ENCODE data around the gene KRTAP10-5. TPM values are rescaled to one million over a fixed set of nuclear protein-coding genes. Genes with fewer than 3 reads are reported as not detected.

Gene KRTAP10-5
- total RNA-seq, 1 donor, result not detected

GRCh38 chr21:44590311-44590721, 9.9 kb upstream of the KRTAP10-5 start:
- H3K4me3 ChIP-seq (ENCODE audit: insufficient read depth, low read length), result no peak overlapping the region
- TF ChIP-seq, protein P1, sequence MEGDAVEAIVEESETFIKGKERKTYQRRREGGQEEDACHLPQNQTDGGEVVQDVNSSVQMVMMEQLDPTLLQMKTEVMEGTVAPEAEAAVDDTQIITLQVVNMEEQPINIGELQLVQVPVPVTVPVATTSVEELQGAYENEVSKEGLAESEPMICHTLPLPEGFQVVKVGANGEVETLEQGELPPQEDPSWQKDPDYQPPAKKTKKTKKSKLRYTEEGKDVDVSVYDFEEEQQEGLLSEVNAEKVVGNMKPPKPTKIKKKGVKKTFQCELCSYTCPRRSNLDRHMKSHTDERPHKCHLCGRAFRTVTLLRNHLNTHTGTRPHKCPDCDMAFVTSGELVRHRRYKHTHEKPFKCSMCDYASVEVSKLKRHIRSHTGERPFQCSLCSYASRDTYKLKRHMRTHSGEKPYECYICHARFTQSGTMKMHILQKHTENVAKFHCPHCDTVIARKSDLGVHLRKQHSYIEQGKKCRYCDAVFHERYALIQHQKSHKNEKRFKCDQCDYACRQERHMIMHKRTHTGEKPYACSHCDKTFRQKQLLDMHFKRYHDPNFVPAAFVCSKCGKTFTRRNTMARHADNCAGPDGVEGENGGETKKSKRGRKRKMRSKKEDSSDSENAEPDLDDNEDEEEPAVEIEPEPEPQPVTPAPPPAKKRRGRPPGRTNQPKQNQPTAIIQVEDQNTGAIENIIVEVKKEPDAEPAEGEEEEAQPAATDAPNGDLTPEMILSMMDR (IDR thresholded peaks at IDR 0.05; ENCODE audit: extremely low read depth, low read depth, low read length), result no peak

GRCh38 chr21:44589586-44590305, 9.3 kb upstream of the KRTAP10-5 start:
- Histone ChIP-seq H3K4me3 (ENCODE audit: insufficient read depth, low read length) (no peak overlapping the region), H4K20me1 (ENCODE audit: insufficient read depth, low read length) (no peaks in the 10 kb centered on the region), H3K79me2 (ENCODE audit: insufficient read depth, low read length) (no peaks in the 10 kb centered on the region), H3K4me2 (ENCODE audit: insufficient read depth, low read length) (no peak overlapping the region), H3K9me3 (ENCODE audit: low read depth, low read length) (no peaks in the 10 kb centered on the region), H3K36me3 (ENCODE audit: insufficient read depth, low read length) (no peaks in the 10 kb centered on the region), H3K27me3 (ENCODE audit: insufficient read depth, low read length) (peaks cover 23% of the 10 kb centered on the region), H2AFZ (ENCODE audit: low read length) (no peak overlapping the region), H3K4me1 (ENCODE audit: insufficient read depth, low read length) (no peaks in the 10 kb centered on the region), H3K27ac (ENCODE audit: low read depth, low read length) (no peak overlapping the region)
- DNase-seq (ENCODE audit: insufficient read length, low spot score, missing footprints), result no peak
- TF ChIP-seq, protein P1 (IDR thresholded peaks at IDR 0.05; ENCODE audit: extremely low read depth, low read depth, low read length), result no peak

More at GRCh38 chr21:44590311-44590721, 9.9 kb upstream of the KRTAP10-5 start:
- Histone ChIP-seq H3K79me2 (ENCODE audit: insufficient read depth, low read length) (no peaks in the 10 kb centered on the region), H2AFZ (ENCODE audit: low read length) (no peak overlapping the region), H3K27ac (ENCODE audit: low read depth, low read length) (no peak overlapping the region), H4K20me1 (ENCODE audit: insufficient read depth, low read length) (no peaks in the 10 kb centered on the region), H3K4me1 (ENCODE audit: insufficient read depth, low read length) (no peaks in the 10 kb centered on the region), H3K4me2 (ENCODE audit: insufficient read depth, low read length) (no peak overlapping the region), H3K27me3 (ENCODE audit: insufficient read depth, low read length) (peaks cover 27% of the 10 kb centered on the region), H3K36me3 (ENCODE audit: insufficient read depth, low read length) (no peaks in the 10 kb centered on the region), H3K9me3 (ENCODE audit: low read depth, low read length) (no peaks in the 10 kb centered on the region)
- no peak for DNase-seq (ENCODE audit: insufficient read length, low spot score, missing footprints)

GRCh38 chr21:44589094-44589493, 8.7 kb upstream of the KRTAP10-5 start:
- H3K4me1 ChIP-seq (ENCODE audit: insufficient read depth, low read length), result no peaks in the 10 kb centered on the region
- H3K9me3 ChIP-seq (ENCODE audit: low read depth, low read length), result no peaks in the 10 kb centered on the region
- H3K27ac ChIP-seq (ENCODE audit: low read depth, low read length), result no peak overlapping the region
- no peak overlapping the region for H3K4me2 ChIP-seq (ENCODE audit: insufficient read depth, low read length)
- TF ChIP-seq, protein P1 (IDR thresholded peaks at IDR 0.05; ENCODE audit: extremely low read depth, low read depth, low read length), result no peak
- H4K20me1 ChIP-seq (ENCODE audit: insufficient read depth, low read length), result no peaks in the 10 kb centered on the region
- H2AFZ ChIP-seq (ENCODE audit: low read length), result no peak overlapping the region
- no peak for DNase-seq (ENCODE audit: insufficient read length, low spot score, missing footprints)
- H3K79me2 ChIP-seq (ENCODE audit: insufficient read depth, low read length), result no peaks in the 10 kb centered on the region
- H3K27me3 ChIP-seq (ENCODE audit: insufficient read depth, low read length), result peaks cover 18% of the 10 kb centered on the region
- H3K4me3 ChIP-seq (ENCODE audit: insufficient read depth, low read length), result no peak overlapping the region
- no peaks in the 10 kb centered on the region for H3K36me3 ChIP-seq (ENCODE audit: insufficient read depth, low read length)

GRCh38 chr21:44585892-44586291, 5.5 kb upstream of the KRTAP10-5 start:
- Histone ChIP-seq H3K27me3 (ENCODE audit: insufficient read depth, low read length) (no peaks in the 10 kb centered on the region), H3K9me3 (ENCODE audit: low read depth, low read length) (no peaks in the 10 kb centered on the region), H3K79me2 (ENCODE audit: insufficient read depth, low read length) (no peaks in the 10 kb centered on the region), H3K36me3 (ENCODE audit: insufficient read depth, low read length) (no peaks in the 10 kb centered on the region), H3K4me1 (ENCODE audit: insufficient read depth, low read length) (no peaks in the 10 kb centered on the region), H3K4me3 (ENCODE audit: insufficient read depth, low read length) (no peak overlapping the region), H2AFZ (ENCODE audit: low read length) (no peak overlapping the region), H4K20me1 (ENCODE audit: insufficient read depth, low read length) (no peaks in the 10 kb centered on the region), H3K4me2 (ENCODE audit: insufficient read depth, low read length) (no peak overlapping the region), H3K27ac (ENCODE audit: low read depth, low read length) (no peak overlapping the region)
- TF ChIP-seq, protein P1 (IDR thresholded peaks at IDR 0.05; ENCODE audit: extremely low read depth, low read depth, low read length), result no peak
- DNase-seq (ENCODE audit: insufficient read length, low spot score, missing footprints), result no peak
